Liver (tissue), 9 donors: ENCODE data around the gene CHTF18. TPM values are rescaled to one million over a fixed set of nuclear protein-coding genes. Genes with fewer than 3 reads are reported as not detected.

Experiments
- DNase-seq: peaks from one replicate; pipeline ENCODE4 v3.0.0-alpha.2; 2017; ENCODE audit warnings: low spot score
- H3K27ac ChIP-seq, 2 donors: one replicate each; pipeline ENCODE4 v1.7.0; 2013; ENCODE audit warnings: inconsistent platforms in 2 of 2, low read length in 2 of 2, control low read depth in 1 of 2, low read depth in 1 of 2, mild to moderate bottlenecking in 1 of 2
- H3K27me3 ChIP-seq, 4 donors: one replicate each; pipeline versions ENCODE4 v1.6.1 to v1.7.0; 2013; ENCODE audit warnings: low read length in 3 of 4, inconsistent platforms in 1 of 4, mild to moderate bottlenecking in 1 of 4, moderate library complexity in 1 of 4; ENCODE audit not compliant: control insufficient read depth in 4 of 4, insufficient read depth in 4 of 4
- H3K36me3 ChIP-seq, 4 donors: one replicate each; pipeline versions ENCODE4 v1.6.1 to v1.7.0; 2013; ENCODE audit warnings: low read length in 3 of 4, mild to moderate bottlenecking in 3 of 4, low read depth in 1 of 4, moderate library complexity in 1 of 4; ENCODE audit not compliant: control insufficient read depth in 4 of 4, insufficient read depth in 3 of 4
- H3K4me1 ChIP-seq, 4 donors: one replicate each; pipeline versions ENCODE4 v1.6.1 to v1.7.0; 2013; ENCODE audit warnings: low read length in 3 of 4, mild to moderate bottlenecking in 3 of 4, moderate library complexity in 1 of 4; ENCODE audit not compliant: control insufficient read depth in 4 of 4, insufficient read depth in 4 of 4
- H3K4me3 ChIP-seq, 3 donors: one replicate each; pipeline versions ENCODE4 v1.6.1 to v1.7.0; 2013; ENCODE audit warnings: low read length in 3 of 3, control low read depth in 1 of 3, low read depth in 1 of 3, mild to moderate bottlenecking in 1 of 3
- H3K9ac ChIP-seq, 2 donors: one replicate each; pipeline ENCODE4 v1.7.0; 2013; ENCODE audit warnings: low read length in 2 of 2, mild to moderate bottlenecking in 2 of 2, moderate library complexity in 2 of 2, control low read depth in 1 of 2, low read depth in 1 of 2
- H3K9me3 ChIP-seq, 4 donors: one replicate each; pipeline versions ENCODE4 v1.6.1 to v1.7.0; 2013; ENCODE audit warnings: low read length in 3 of 4; ENCODE audit not compliant: control insufficient read depth in 4 of 4
- ATF3 ChIP-seq: IDR thresholded peaks from 2 replicates; pipeline ENCODE4 v1.6.1; 2016; ENCODE audit warnings: antibody characterized with exemption
- CTCF ChIP-seq: fragments of 150-350 bp; IDR thresholded peaks from 2 replicates; pipeline ENCODE4 v1.5.1; 2017; ENCODE audit warnings: improper control_type of control experiment, low read depth, low read length; ENCODE audit not compliant: missing input control
- EGR1 ChIP-seq, 2 donors: IDR thresholded peaks; 2 replicates each; pipeline ENCODE4 v1.6.1; 2016 to 2018; ENCODE audit warnings: antibody characterized with exemption in 2 of 2, low read depth in 2 of 2
- FOXA1 ChIP-seq: IDR thresholded peaks from 2 replicates; pipeline ENCODE4 v1.6.1; 2016; ENCODE audit warnings: antibody characterized with exemption
- GABPA ChIP-seq, 2 donors: IDR thresholded peaks in 1 of 2; conservative IDR thresholded peaks in 1 of 2; 2 replicates each; pipeline ENCODE4 v1.6.1; 2016; ENCODE audit warnings: antibody characterized with exemption in 2 of 2, mild to moderate bottlenecking in 1 of 2, moderate library complexity in 1 of 2
- HNF4A ChIP-seq, 2 donors: conservative IDR thresholded peaks; 2 replicates each; pipeline ENCODE4 v1.6.1; 2016; ENCODE audit warnings: antibody characterized with exemption in 2 of 2, mild to moderate bottlenecking in 2 of 2
- JUND ChIP-seq, 2 donors: IDR thresholded peaks; 2 replicates each; pipeline ENCODE4 v1.6.1; 2016; ENCODE audit warnings: antibody characterized with exemption in 2 of 2
- NR2F2 ChIP-seq: IDR thresholded peaks from 2 replicates; pipeline ENCODE4 v1.6.1; 2016; ENCODE audit warnings: antibody characterized with exemption
- REST ChIP-seq: IDR thresholded peaks from 2 replicates; pipeline ENCODE4 v1.6.1; 2016; ENCODE audit warnings: antibody characterized with exemption, mild to moderate bottlenecking
- RXRA ChIP-seq, 2 donors: IDR thresholded peaks; 2 replicates each; pipeline ENCODE4 v1.6.1; 2017 to 2018; ENCODE audit warnings: antibody characterized with exemption in 2 of 2, mild to moderate bottlenecking in 1 of 2
- SP1 ChIP-seq: IDR thresholded peaks from 2 replicates; pipeline ENCODE4 v1.6.1; 2018; ENCODE audit warnings: antibody characterized with exemption, mild to moderate bottlenecking
- ZBTB33 ChIP-seq: IDR thresholded peaks from 2 replicates; pipeline ENCODE4 v1.6.1; 2016; ENCODE audit warnings: antibody characterized with exemption
- WGBS: extraction: QIAGEN DNeasy Blood & Tissue Kit; methylation state at CpG from one replicate; pipeline ENCODE4 v1.1.7; 2013; 5-methylcytosine and 5-hydroxymethylcytosine counted together
- polyA plus RNA-seq, 2 donors: library from polyadenylated mRNA; stranded (reverse) in 1 of 2; unstranded in 1 of 2; fragments of 200-250 nt in 1 of 2; fragments of >200 nt in 1 of 2; fragmentation: Nextera tagmentation in 1 of 2; extraction: Ambion mirVana in 1 of 2; gene quantifications; one replicate each; pipeline versions ENCODE4 v1.2.1 to v1.2.3, GENCODE V29; 2013 to 2015
- total RNA-seq, 2 donors: library from RNA; depleted of rRNA; stranded (reverse); fragments of >200 nt; gene quantifications; one replicate each; pipeline ENCODE4 v1.2.3, GENCODE V29; 2014
- donor health status: healthy.
- donor health status: healthy.
- donor health status: healthy.
- donor health status: healthy.
- donor health status: healthy.

CHTF18 gene
- total and polyA plus RNA-seq, 4 donors, result 1.7 to 15.6 (median 3.9) TPM

- TF ChIP-seq ATF3 (no peak), GABPA (IDR thresholded peaks at IDR 0.05 in 1 of 2, conservative IDR thresholded peaks at IDR 0.05 in 1 of 2) (no peak), JUND (IDR thresholded peaks at IDR 0.05) (no peak), SP1 (no peak), EGR1 (IDR thresholded peaks at IDR 0.05; ENCODE audit: low read depth in 2 of 2) (no peak), CTCF (no peak), ZBTB33 (no peak), FOXA1 (no peak)
- peaks cover 0 to 3% (median 0%) of the 10 kb centered on the region in 4 donors for H3K27me3 ChIP-seq
- no peak for DNase-seq
- no peaks in the 10 kb centered on the region for H3K36me3 ChIP-seq
- no peaks in the 10 kb centered on the region for H3K9me3 ChIP-seq
- H3K4me1 ChIP-seq, result peaks cover 8 to 16% (median 13%) of the 10 kb centered on the region in 4 donors
- no peak overlapping the region for H3K27ac ChIP-seq
- H3K9ac ChIP-seq, result no peak overlapping the region
- WGBS, result 96% methylated on average over 46 of the region's 46 CpGs
- H3K4me3 ChIP-seq, result no peak overlapping the region
These were observed 4.0 kb downstream of the CHTF18 start for GRCh38 chr16:792221-792995.

- peaks cover 8 to 10% (median 8%) of the 10 kb centered on the region in 4 donors for H3K4me1 ChIP-seq
- peaks cover 0 to 3% (median 0%) of the 10 kb centered on the region in 4 donors for H3K27me3 ChIP-seq
- TF ChIP-seq FOXA1 (no peak), GABPA (IDR thresholded peaks at IDR 0.05 in 1 of 2, conservative IDR thresholded peaks at IDR 0.05 in 1 of 2) (no peak), RXRA (IDR thresholded peaks at IDR 0.05) (no peak)
- 93% methylated on average over 8 of the region's 8 CpGs for WGBS
- no peak overlapping the region for H3K9ac ChIP-seq
- H3K9me3 ChIP-seq, result no peaks in the 10 kb centered on the region
- DNase-seq, result no peak
- H3K4me3 ChIP-seq, result no peak overlapping the region
- H3K27ac ChIP-seq, result no peak overlapping the region
- H3K36me3 ChIP-seq, result no peaks in the 10 kb centered on the region
These were observed 5.0 kb downstream of the CHTF18 start for GRCh38 chr16:793414-793813.

GRCh38 chr16:794091-794822, 5.8 kb downstream of the CHTF18 start:
- 95% methylated on average over 40 of the region's 40 CpGs for WGBS
- Histone ChIP-seq H3K27ac (no peak overlapping the region), H3K9ac (no peak overlapping the region), H3K36me3 (no peaks in the 10 kb centered on the region), H3K9me3 (no peaks in the 10 kb centered on the region), H3K4me1 (peaks cover under 1 to 2% (median 1%) of the 10 kb centered on the region in 4 donors), H3K4me3 (no peak overlapping the region), H3K27me3 (peaks cover 0 to 3% (median 0%) of the 10 kb centered on the region in 4 donors)
- no peak for DNase-seq
- TF ChIP-seq CTCF (no peak), FOXA1 (no peak), EGR1 (IDR thresholded peaks at IDR 0.05; ENCODE audit: low read depth in 2 of 2) (no peak), NR2F2 (no peak), SP1 (no peak), REST (no peak), HNF4A (conservative IDR thresholded peaks at IDR 0.05) (no peak), GABPA (IDR thresholded peaks at IDR 0.05 in 1 of 2, conservative IDR thresholded peaks at IDR 0.05 in 1 of 2) (no peak)
